NB4 (cell line): Measurements from ENCODE around the gene SLC35D1.

Experiments used
- CTCF ChIP-seq: IDR thresholded peaks from one replicate; pipeline ENCODE4 v1.5.1; 2012; ENCODE audit warnings: low read depth, low read length
- MAX ChIP-seq: IDR thresholded peaks from 2 replicates; pipeline ENCODE4 v1.6.1; 2011; ENCODE audit warnings: low read depth, low read length
- POLR2A ChIP-seq: IDR thresholded peaks from 2 replicates; pipeline ENCODE4 v1.6.1; 2011; ENCODE audit warnings: mild to moderate bottlenecking; ENCODE audit not compliant: insufficient read length; ENCODE audit errors: extremely low read depth

GRCh38 chr1:67018574-67018973 lies 35.4 kb downstream of the SLC35D1 start:
- TF ChIP-seq CTCF (no peak), POLR2A (no peak), MAX (no peak)
